ENCODE data around the gene KLHDC8A. TPM values are rescaled to one million over a fixed set of nuclear protein-coding genes. Genes with fewer than 3 reads are reported as not detected.
"Not testable (repeated sequence)": the region's sequence is repeated elsewhere in the genome, so short reads cannot be mapped to it uniquely, and the experiment has no call there.

Gene KLHDC8A
- total RNA-seq, 1 donor: not detected

DNA sequence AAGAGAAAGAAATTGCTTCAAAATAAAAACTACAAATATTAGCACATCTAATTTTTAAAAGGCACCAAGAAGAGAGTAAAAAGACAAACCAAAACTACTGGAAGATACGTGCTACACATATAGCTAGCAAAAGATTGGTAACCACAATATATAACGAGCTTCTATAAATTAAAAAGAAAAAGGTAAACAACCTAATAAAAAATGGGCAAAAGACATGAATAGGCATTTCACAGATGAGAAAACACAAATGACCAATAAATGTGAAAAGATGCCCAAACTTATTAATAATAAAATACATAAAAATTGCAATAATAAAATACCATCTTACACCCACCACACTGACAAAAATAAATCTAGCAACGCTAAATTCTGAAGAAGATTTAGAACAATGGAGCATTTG, 38.9 kb upstream of the KLHDC8A start:
- H3K4me3 ChIP-seq (ENCODE audit: insufficient read depth, low read length): no peak overlapping the region
- H3K9me3 ChIP-seq (ENCODE audit: low read depth, low read length): no peaks in the 10 kb centered on the region
- TF ChIP-seq, protein P1, sequence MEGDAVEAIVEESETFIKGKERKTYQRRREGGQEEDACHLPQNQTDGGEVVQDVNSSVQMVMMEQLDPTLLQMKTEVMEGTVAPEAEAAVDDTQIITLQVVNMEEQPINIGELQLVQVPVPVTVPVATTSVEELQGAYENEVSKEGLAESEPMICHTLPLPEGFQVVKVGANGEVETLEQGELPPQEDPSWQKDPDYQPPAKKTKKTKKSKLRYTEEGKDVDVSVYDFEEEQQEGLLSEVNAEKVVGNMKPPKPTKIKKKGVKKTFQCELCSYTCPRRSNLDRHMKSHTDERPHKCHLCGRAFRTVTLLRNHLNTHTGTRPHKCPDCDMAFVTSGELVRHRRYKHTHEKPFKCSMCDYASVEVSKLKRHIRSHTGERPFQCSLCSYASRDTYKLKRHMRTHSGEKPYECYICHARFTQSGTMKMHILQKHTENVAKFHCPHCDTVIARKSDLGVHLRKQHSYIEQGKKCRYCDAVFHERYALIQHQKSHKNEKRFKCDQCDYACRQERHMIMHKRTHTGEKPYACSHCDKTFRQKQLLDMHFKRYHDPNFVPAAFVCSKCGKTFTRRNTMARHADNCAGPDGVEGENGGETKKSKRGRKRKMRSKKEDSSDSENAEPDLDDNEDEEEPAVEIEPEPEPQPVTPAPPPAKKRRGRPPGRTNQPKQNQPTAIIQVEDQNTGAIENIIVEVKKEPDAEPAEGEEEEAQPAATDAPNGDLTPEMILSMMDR (IDR thresholded peaks at IDR 0.05; ENCODE audit: extremely low read depth, low read depth, low read length): no peak
- no peaks in the 10 kb centered on the region for H3K79me2 ChIP-seq (ENCODE audit: insufficient read depth, low read length)
- H4K20me1 ChIP-seq (ENCODE audit: insufficient read depth, low read length): no peaks in the 10 kb centered on the region
- no peak overlapping the region for H3K27ac ChIP-seq (ENCODE audit: low read depth, low read length)
- H3K4me2 ChIP-seq (ENCODE audit: insufficient read depth, low read length): no peak overlapping the region
- peaks cover 18% of the 10 kb centered on the region for H3K27me3 ChIP-seq (ENCODE audit: insufficient read depth, low read length)
- no peak for DNase-seq (ENCODE audit: insufficient read length, low spot score, missing footprints)
- no peaks in the 10 kb centered on the region for H3K4me1 ChIP-seq (ENCODE audit: insufficient read depth, low read length)
- no peak overlapping the region for H2AFZ ChIP-seq (ENCODE audit: low read length)
- H3K36me3 ChIP-seq (ENCODE audit: insufficient read depth, low read length): no peaks in the 10 kb centered on the region

DNA sequence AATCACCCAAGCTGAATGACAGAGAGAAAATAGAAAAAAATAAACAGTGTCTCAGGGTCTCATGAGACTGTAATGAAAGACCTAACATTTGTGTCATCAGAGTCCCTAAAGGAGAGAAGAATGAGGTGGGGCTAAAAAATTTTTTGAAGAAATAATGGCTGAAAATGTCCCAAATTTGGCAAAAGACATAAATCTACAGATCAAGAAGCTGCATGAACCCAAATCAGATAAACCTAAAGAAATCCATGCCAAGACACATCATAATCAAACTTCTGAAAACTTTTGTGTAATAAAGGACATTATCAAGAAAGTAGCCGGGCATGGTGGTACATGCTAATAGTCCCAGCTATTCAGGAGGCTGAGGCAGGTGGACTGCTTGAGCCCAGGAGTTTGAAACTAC, 35.9 kb upstream of the KLHDC8A start:
- Histone ChIP-seq H3K27me3 (ENCODE audit: insufficient read depth, low read length) (peaks cover 18% of the 10 kb centered on the region), H4K20me1 (ENCODE audit: insufficient read depth, low read length) (no peaks in the 10 kb centered on the region), H3K4me3 (ENCODE audit: insufficient read depth, low read length) (no peak overlapping the region), H2AFZ (ENCODE audit: low read length) (no peak overlapping the region), H3K4me1 (ENCODE audit: insufficient read depth, low read length) (no peaks in the 10 kb centered on the region), H3K9me3 (ENCODE audit: low read depth, low read length) (no peaks in the 10 kb centered on the region), H3K36me3 (ENCODE audit: insufficient read depth, low read length) (no peaks in the 10 kb centered on the region), H3K27ac (ENCODE audit: low read depth, low read length) (no peak overlapping the region), H3K79me2 (ENCODE audit: insufficient read depth, low read length) (no peaks in the 10 kb centered on the region), H3K4me2 (ENCODE audit: insufficient read depth, low read length) (no peak overlapping the region)
- TF ChIP-seq, protein P1 (IDR thresholded peaks at IDR 0.05; ENCODE audit: extremely low read depth, low read depth, low read length): no peak
- DNase-seq (ENCODE audit: insufficient read length, low spot score, missing footprints): no peak

DNA sequence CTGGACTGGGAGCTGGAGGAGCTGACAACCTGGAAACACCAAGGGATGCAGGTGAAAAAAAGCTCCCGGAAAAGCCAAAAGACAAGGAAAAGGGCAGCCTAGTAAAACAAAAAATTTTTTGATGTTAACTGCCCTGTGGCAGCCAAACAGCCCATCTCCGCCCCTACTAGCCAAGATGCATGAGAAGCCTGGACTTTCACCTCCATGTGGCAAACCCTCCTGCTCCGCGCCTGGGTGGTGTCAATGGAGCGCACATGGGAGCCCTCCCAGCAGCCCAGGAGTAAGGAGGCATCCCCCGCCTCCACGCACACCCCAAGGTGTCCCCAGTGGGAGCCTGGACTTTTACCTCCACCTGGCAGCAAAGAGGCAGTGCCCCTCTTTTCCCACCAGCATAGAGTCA, 34.7 kb upstream of the KLHDC8A start:
- no peak overlapping the region for H3K27ac ChIP-seq (ENCODE audit: low read depth, low read length)
- TF ChIP-seq, protein P1 (IDR thresholded peaks at IDR 0.05; ENCODE audit: extremely low read depth, low read depth, low read length): no peak
- no peak for DNase-seq (ENCODE audit: insufficient read length, low spot score, missing footprints)

DNA sequence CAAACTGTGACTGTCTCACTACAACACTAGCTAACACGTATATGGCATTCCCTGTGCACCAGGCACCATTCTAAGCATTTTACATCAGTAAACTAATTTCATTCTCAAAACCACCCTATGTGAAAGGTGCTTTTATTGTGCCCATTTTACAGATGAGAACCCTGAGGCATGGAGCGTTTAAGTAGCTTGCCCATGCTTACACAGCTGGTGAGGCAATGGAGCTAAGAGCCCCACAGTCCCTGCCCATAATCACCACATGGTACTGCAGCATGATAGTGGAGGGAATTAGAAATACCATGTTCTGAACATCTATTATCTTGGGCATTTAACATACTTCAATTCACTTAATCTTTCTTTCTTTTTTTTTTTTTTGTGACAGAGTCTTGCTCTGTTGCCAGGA, 31.1 kb upstream of the KLHDC8A start:
- DNase-seq (ENCODE audit: insufficient read length, low spot score, missing footprints): no peak
- Histone ChIP-seq H3K79me2 (ENCODE audit: insufficient read depth, low read length) (no peaks in the 10 kb centered on the region), H3K27me3 (ENCODE audit: insufficient read depth, low read length) (peaks cover 12% of the 10 kb centered on the region), H3K36me3 (ENCODE audit: insufficient read depth, low read length) (no peaks in the 10 kb centered on the region), H3K9me3 (ENCODE audit: low read depth, low read length) (no peaks in the 10 kb centered on the region), H3K4me3 (ENCODE audit: insufficient read depth, low read length) (no peak overlapping the region), H3K4me1 (ENCODE audit: insufficient read depth, low read length) (no peaks in the 10 kb centered on the region), H3K27ac (ENCODE audit: low read depth, low read length) (no peak overlapping the region), H4K20me1 (ENCODE audit: insufficient read depth, low read length) (no peaks in the 10 kb centered on the region), H2AFZ (ENCODE audit: low read length) (no peak overlapping the region), H3K4me2 (ENCODE audit: insufficient read depth, low read length) (no peak overlapping the region)
- TF ChIP-seq, protein P1 (IDR thresholded peaks at IDR 0.05; ENCODE audit: extremely low read depth, low read depth, low read length): no peak

More for the DNA sequence above, 34.7 kb upstream of the KLHDC8A start:
- Histone ChIP-seq H3K4me1 (ENCODE audit: insufficient read depth, low read length) (no peaks in the 10 kb centered on the region), H3K9me3 (ENCODE audit: low read depth, low read length) (no peaks in the 10 kb centered on the region), H3K4me2 (ENCODE audit: insufficient read depth, low read length) (no peak overlapping the region), H3K4me3 (ENCODE audit: insufficient read depth, low read length) (no peak overlapping the region), H3K36me3 (ENCODE audit: insufficient read depth, low read length) (no peaks in the 10 kb centered on the region), H3K79me2 (ENCODE audit: insufficient read depth, low read length) (no peaks in the 10 kb centered on the region), H3K27me3 (ENCODE audit: insufficient read depth, low read length) (peaks cover 18% of the 10 kb centered on the region), H2AFZ (ENCODE audit: low read length) (no peak overlapping the region), H4K20me1 (ENCODE audit: insufficient read depth, low read length) (no peaks in the 10 kb centered on the region)

DNA sequence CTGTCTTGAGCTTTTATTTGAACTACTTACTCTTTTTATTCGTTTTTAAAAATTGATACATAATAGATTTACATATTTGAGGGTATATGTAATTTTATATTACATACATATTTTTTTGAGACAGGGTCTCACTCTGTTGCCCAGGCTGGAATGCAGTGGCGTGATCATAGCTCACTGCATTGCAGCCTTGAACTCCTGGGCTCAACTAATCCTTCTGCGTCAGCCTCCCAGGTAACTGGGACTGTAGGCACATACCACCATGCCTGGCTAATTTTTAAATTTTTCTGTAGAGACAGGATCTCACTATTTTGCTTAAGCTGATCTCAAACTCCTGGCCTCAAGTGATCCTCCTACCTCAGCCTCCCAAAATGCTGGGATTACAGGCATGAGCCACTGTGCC, 26.3 kb upstream of the KLHDC8A start:
- H3K36me3 ChIP-seq (ENCODE audit: insufficient read depth, low read length); H2AFZ ChIP-seq (ENCODE audit: low read length); H4K20me1 ChIP-seq (ENCODE audit: insufficient read depth, low read length); H3K4me2 ChIP-seq (ENCODE audit: insufficient read depth, low read length); H3K4me3 ChIP-seq (ENCODE audit: insufficient read depth, low read length); DNase-seq (ENCODE audit: insufficient read length, low spot score, missing footprints); H3K27me3 ChIP-seq (ENCODE audit: insufficient read depth, low read length); H3K79me2 ChIP-seq (ENCODE audit: insufficient read depth, low read length); H3K27ac ChIP-seq (ENCODE audit: low read depth, low read length); H3K4me1 ChIP-seq (ENCODE audit: insufficient read depth, low read length); H3K9me3 ChIP-seq (ENCODE audit: low read depth, low read length): not testable (repeated sequence)
